GM18517 (cell line): ENCODE measurements around the gene PIM1.
"Not testable (repeated sequence)": the region's sequence is repeated elsewhere in the genome, so short reads cannot be mapped to it uniquely, and the experiment has no call there.

Experiments used
- ATAC-seq: cut with Tn5 transposase; IDR thresholded peaks from one replicate; pipeline ENCODE4 v1.9.1; 2021; ENCODE audit warnings: mild to moderate bottlenecking, moderate library complexity; ENCODE audit not compliant: unreplicated experiment

The PIM1 gene

GRCh38 chr6:37185949-37186720, 16.2 kb downstream of the PIM1 start:
- ATAC-seq, result not testable (repeated sequence)

- ATAC-seq, result no peak
Measured at GRCh38 chr6:37187321-37188022, 17.5 kb downstream of the PIM1 start.

- no peak for ATAC-seq
Measured at GRCh38 chr6:37188962-37189510, 19.1 kb downstream of the PIM1 start.

- ATAC-seq, result no peak
Measured at GRCh38 chr6:37190159-37190535, 20.2 kb downstream of the PIM1 start.

- ATAC-seq, result no peak
Measured at GRCh38 chr6:37192666-37193065, 22.7 kb downstream of the PIM1 start.

GRCh38 chr6:37194886-37195285, 24.9 kb downstream of the PIM1 start:
- ATAC-seq, result not testable (repeated sequence)

- ATAC-seq, result not testable (repeated sequence)
Measured at GRCh38 chr6:37196451-37196850, 26.5 kb downstream of the PIM1 start.

GRCh38 chr6:37200085-37200484, 30.1 kb downstream of the PIM1 start:
- no peak for ATAC-seq

GRCh38 chr6:37201726-37202125, 31.8 kb downstream of the PIM1 start:
- ATAC-seq, result no peak

GRCh38 chr6:37202788-37203491, 33.0 kb downstream of the PIM1 start:
- ATAC-seq, result no peak

- no peak for ATAC-seq
Measured at GRCh38 chr6:37204014-37204751, 34.2 kb downstream of the PIM1 start.

- ATAC-seq, result no peak
Measured at GRCh38 chr6:37205175-37205996, 35.4 kb downstream of the PIM1 start.

GRCh38 chr6:37205997-37206340, 36.0 kb downstream of the PIM1 start:
- no peak for ATAC-seq

GRCh38 chr6:37206622-37207021, 36.7 kb downstream of the PIM1 start:
- no peak for ATAC-seq

- no peak for ATAC-seq
Measured at GRCh38 chr6:37207903-37208456, 38.0 kb downstream of the PIM1 start.

GRCh38 chr6:37208793-37209192, 38.8 kb downstream of the PIM1 start:
- no peak for ATAC-seq

- ATAC-seq, result no peak
Measured at GRCh38 chr6:37209461-37210205, 39.7 kb downstream of the PIM1 start.

GRCh38 chr6:37210313-37210968, 40.5 kb downstream of the PIM1 start:
- ATAC-seq, result no peak

GRCh38 chr6:37212268-37212667, 42.3 kb downstream of the PIM1 start:
- no peak for ATAC-seq
